K562 (cell line): ENCODE data around the gene CCDC97. TPM values are rescaled to one million over a fixed set of nuclear protein-coding genes. Genes with fewer than 3 reads are reported as not detected.
A peak's percentile ranks its signal among the peaks of the same experiment; 100 is the strongest.

ENCODE experiments used
- DNMT1 ChIP-seq: fragments of 450-650 bp; IDR thresholded peaks from 2 replicates; pipeline ENCODE4 v1.6.1; 2016; ENCODE audit warnings: antibody characterized with exemption, mild to moderate bottlenecking
- ELK3 ChIP-seq: fragments of 450-650 bp; formaldehyde crosslinking; IDR thresholded peaks from 2 replicates; pipeline ENCODE4 v1.4.0; 2020; ENCODE audit warnings: mild to moderate bottlenecking
- EZH2 ChIP-seq: IDR thresholded peaks from 2 replicates; pipeline ENCODE4 v1.6.1; 2012; ENCODE audit warnings: low read depth, mild to moderate bottlenecking, inconsistent platforms, low read length, borderline replicate concordance
- ZC3H11A ChIP-seq: IDR thresholded peaks from 2 replicates; pipeline ENCODE4 v1.6.1; 2012; ENCODE audit warnings: low read depth, low read length, improper control_type of control experiment
- ZNF277 ChIP-seq: fragments of 250-450 bp; sonication (Bioruptor Pico); IDR thresholded peaks from 2 replicates; pipeline ENCODE4 v1.8.0; 2022; ENCODE audit warnings: inconsistent platforms, mild to moderate bottlenecking, moderate library complexity, borderline replicate concordance
- ZNF740 ChIP-seq, 3 experiments: fragments of 200-800 bp in 1 of 3; sonication (Bioruptor generic) in 1 of 3; sonication (generic) in 1 of 3; formaldehyde crosslinking in 1 of 3; IDR thresholded peaks; 2 replicates each; pipeline versions ENCODE4 v1.6.1 to v1.8.0; 2016 to 2022; ENCODE audit warnings: mild to moderate bottlenecking in 2 of 3, missing compliant biosample characterization in 2 of 3, missing genetic modification characterization in 2 of 3, missing genetic modification reagents in 1 of 3
- polyA plus RNA-seq, 8 experiments: library from polyadenylated mRNA; depleted of rRNA in 4 of 8; stranded (reverse) in 5 of 8; unstranded in 3 of 8; fragments of >200 nt; fragmentation: Nextera tagmentation in 2 of 8; fragmentation: Illumina TruSeq in 1 of 8; extraction: Ambion mirVana in 2 of 8; extraction: Trizol in 1 of 8; gene quantifications; 2 replicates each; pipeline versions ENCODE4 v1.2.1 to v1.2.3, GENCODE V29; 2011 to 2014; ENCODE audit warnings: inconsistent platforms in 1 of 8, missing spikeins in 1 of 8
- total RNA-seq, 7 experiments: library from RNA; depleted of rRNA in 6 of 7; stranded (reverse); fragments of >200 nt in 6 of 7; fragmentation: Illumina TruSeq in 2 of 7; extraction: Trizol in 2 of 7; gene quantifications; 2 replicates each; pipeline versions ENCODE4 v1.2.1 to v1.2.3, GENCODE V29; 2011 to 2021; ENCODE audit warnings: low replicate concordance in 1 of 7
- TF ChIP-seq, protein P1 (sequence below): fragments of 450-650 bp; IDR thresholded peaks from 2 replicates; pipeline ENCODE4 v1.6.1; 2018; ENCODE audit warnings: mild to moderate bottlenecking, low read depth; ENCODE audit not compliant: partially characterized antibody
- TF ChIP-seq, protein P2 (sequence below): sonication (generic); formaldehyde crosslinking; IDR thresholded peaks from 2 replicates; pipeline ENCODE4 v1.4.0; 2020; ENCODE audit warnings: mild to moderate bottlenecking, missing genetic modification reagents
- TF ChIP-seq, protein P3 (sequence below): fragments of 250-450 bp; sonication (Bioruptor Pico); IDR thresholded peaks from 2 replicates; pipeline ENCODE4 v1.4.0; 2020; ENCODE audit warnings: mild to moderate bottlenecking

CCDC97 gene
- total and polyA plus RNA-seq, 9 of the 15 experiments (the other 6 are each of a cell fraction or from before 2014, with no cell fraction given), result 0.60 to 16.5 (median 7.0) TPM

DNA sequence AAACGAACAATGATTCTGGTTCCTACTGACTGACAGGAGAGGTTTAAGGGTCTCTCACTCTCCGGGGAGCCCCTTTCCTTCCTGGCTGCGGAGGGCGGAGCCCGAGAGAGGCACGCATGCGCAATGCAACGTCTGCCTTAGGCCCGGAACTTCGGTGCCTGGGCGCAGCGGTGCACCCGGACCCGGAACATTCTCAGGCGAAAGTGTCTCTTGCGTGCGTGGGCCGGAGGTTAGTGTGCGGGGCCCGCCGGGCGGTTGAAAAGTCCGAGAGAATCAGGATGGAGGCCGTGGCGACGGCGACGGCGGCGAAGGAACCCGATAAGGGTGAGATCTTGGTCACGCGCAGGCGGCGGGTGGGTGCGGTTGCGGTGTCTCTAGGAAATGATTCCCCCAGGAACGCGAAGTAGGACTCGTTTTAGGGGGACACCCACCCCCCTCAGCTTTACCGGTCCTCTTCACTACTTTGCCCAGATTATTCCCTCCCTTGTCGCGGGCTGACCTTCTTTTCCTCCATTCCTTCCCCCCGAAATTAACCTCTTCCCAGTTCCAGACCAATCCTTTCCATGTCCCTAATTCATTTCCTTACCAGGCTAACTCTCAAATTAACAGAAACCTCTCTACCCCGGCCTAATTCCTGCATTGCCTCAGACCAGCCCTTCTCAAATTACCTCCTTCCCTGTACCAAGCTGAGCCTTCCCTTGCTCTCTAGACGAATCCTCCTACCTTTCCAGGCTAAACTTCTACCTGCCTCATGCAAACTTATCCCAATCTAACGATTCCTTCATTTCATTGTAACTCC lies at the start of gene CCDC97 (continued):
- TF ChIP-seq, protein P1, sequence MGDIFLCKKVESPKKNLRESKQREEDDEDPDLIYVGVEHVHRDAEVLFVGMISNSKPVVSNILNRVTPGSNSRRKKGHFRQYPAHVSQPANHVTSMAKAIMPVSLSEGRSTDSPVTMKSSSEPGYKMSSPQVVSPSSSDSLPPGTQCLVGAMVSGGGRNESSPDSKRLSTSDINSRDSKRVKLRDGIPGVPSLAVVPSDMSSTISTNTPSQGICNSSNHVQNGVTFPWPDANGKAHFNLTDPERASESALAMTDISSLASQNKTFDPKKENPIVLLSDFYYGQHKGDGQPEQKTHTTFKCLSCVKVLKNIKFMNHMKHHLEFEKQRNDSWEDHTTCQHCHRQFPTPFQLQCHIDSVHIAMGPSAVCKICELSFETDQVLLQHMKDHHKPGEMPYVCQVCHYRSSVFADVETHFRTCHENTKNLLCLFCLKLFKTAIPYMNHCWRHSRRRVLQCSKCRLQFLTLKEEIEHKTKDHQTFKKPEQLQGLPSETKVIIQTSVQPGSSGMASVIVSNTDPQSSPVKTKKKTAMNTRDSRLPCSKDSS, result peak; percentile 13
- no peak; the same call in 1 of the 2 replicates for TF ChIP-seq ZNF277
- no peak for TF ChIP-seq ZC3H11A
- peak; percentile 92 for TF ChIP-seq ZNF740 (CRISPR knock-in tag; IDR thresholded peaks at IDR 0.05)
- peak in 1 of 2 experiments; percentile 82; a peak in 2 of 4 replicates for TF ChIP-seq ZNF740 (tag; IDR thresholded peaks at IDR 0.05)
- TF ChIP-seq, protein P2, sequence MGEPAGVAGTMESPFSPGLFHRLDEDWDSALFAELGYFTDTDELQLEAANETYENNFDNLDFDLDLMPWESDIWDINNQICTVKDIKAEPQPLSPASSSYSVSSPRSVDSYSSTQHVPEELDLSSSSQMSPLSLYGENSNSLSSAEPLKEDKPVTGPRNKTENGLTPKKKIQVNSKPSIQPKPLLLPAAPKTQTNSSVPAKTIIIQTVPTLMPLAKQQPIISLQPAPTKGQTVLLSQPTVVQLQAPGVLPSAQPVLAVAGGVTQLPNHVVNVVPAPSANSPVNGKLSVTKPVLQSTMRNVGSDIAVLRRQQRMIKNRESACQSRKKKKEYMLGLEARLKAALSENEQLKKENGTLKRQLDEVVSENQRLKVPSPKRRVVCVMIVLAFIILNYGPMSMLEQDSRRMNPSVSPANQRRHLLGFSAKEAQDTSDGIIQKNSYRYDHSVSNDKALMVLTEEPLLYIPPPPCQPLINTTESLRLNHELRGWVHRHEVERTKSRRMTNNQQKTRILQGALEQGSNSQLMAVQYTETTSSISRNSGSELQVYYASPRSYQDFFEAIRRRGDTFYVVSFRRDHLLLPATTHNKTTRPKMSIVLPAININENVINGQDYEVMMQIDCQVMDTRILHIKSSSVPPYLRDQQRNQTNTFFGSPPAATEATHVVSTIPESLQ (CRISPR knock-in tag), result no peak
- TF ChIP-seq DNMT1, result peak; percentile 85; the same call in 1 of the 2 replicates
- TF ChIP-seq, protein P3, sequence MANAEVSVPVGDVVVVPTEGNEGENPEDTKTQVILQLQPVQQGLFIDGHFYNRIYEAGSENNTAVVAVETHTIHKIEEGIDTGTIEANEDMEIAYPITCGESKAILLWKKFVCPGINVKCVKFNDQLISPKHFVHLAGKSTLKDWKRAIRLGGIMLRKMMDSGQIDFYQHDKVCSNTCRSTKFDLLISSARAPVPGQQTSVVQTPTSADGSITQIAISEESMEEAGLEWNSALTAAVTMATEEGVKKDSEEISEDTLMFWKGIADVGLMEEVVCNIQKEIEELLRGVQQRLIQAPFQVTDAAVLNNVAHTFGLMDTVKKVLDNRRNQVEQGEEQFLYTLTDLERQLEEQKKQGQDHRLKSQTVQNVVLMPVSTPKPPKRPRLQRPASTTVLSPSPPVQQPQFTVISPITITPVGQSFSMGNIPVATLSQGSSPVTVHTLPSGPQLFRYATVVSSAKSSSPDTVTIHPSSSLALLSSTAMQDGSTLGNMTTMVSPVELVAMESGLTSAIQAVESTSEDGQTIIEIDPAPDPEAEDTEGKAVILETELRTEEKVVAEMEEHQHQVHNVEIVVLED, result peak; percentile 70
- TF ChIP-seq ELK3, result no peak
- no peak for TF ChIP-seq EZH2
